ENCODE measurements around the gene CALHM5. TPM values are rescaled to one million over a fixed set of nuclear protein-coding genes. Genes with fewer than 3 reads are reported as not detected.

The CALHM5 gene
- total and polyA plus RNA-seq, 8 donors: 2.3 to 6.7 (median 5.3) TPM

DNA sequence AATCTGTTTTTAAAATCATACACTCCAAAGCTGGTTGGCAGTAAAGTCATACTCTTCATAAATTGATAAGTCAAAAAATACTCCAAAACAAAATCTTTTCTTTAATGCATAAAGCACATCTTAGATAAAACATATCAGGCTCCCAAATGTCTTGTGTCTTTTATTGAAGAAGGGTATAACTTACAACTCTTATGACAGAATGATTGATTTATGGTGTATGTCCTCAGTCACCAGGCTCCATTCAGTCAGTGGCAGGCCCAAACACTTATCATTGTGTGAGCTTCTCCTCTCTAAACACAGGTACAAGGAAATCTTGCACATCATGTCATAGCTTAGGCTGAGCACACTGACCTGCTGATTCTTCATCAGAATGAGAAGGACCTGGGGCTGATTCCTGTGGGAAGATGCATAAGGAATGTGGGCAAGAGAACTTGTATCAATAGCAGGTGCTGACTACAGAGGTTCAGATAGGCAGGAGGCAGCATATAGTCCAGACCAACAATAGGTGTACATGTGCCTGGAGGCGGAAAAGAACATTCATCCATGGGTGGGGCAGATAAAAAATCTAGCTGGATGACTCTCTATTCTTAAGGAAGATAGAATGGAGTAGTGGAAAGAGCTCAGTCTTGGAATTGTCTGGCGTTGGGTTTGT lies 1.9 kb downstream of the CALHM5 start:
- TF ChIP-seq, protein P1, sequence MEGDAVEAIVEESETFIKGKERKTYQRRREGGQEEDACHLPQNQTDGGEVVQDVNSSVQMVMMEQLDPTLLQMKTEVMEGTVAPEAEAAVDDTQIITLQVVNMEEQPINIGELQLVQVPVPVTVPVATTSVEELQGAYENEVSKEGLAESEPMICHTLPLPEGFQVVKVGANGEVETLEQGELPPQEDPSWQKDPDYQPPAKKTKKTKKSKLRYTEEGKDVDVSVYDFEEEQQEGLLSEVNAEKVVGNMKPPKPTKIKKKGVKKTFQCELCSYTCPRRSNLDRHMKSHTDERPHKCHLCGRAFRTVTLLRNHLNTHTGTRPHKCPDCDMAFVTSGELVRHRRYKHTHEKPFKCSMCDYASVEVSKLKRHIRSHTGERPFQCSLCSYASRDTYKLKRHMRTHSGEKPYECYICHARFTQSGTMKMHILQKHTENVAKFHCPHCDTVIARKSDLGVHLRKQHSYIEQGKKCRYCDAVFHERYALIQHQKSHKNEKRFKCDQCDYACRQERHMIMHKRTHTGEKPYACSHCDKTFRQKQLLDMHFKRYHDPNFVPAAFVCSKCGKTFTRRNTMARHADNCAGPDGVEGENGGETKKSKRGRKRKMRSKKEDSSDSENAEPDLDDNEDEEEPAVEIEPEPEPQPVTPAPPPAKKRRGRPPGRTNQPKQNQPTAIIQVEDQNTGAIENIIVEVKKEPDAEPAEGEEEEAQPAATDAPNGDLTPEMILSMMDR (IDR thresholded peaks at IDR 0.05): no peak

DNA sequence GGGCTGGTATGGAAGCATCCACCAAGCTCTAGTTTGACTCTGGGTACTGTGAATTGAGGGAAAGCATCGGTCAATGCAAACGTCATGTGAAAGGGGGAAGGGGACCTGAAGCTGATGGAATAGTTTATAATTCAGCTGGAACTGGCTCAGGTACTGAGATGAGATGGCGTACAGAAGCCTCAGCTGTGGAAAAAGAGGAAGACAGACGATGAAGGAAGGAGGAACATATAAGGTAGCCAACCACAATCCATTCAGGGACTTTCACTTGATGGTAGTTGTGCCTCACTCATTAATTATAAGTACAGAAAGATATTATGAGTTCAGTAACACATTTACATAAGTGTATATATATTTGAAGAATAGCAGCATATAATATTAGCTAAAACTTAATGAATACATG lies 2.7 kb downstream of the CALHM5 start:
- intact Hi-C loops (cut with DNase I): no loop called here
- TF ChIP-seq, protein P1 (IDR thresholded peaks at IDR 0.05): no peak
- no peak for DNase-seq

More for the DNA sequence above, 1.9 kb downstream of the CALHM5 start:
- no peaks in the 10 kb centered on the region for H3K27me3 ChIP-seq
- H3K27ac ChIP-seq: no peak overlapping the region
- intact Hi-C loops (cut with DNase I): no loop called here
- no peaks in the 10 kb centered on the region for H3K36me3 ChIP-seq
- H3K4me1 ChIP-seq: peaks cover 0 to 2% of the 10 kb centered on the region in 2 donors
- H3K4me3 ChIP-seq: peak overlapping the region in 1 of 2 donors; percentile 20
- no peak for ATAC-seq
- peaks cover 0 to 8% of the 10 kb centered on the region in 2 donors for H3K9me3 ChIP-seq
- DNase-seq: no peak

DNA sequence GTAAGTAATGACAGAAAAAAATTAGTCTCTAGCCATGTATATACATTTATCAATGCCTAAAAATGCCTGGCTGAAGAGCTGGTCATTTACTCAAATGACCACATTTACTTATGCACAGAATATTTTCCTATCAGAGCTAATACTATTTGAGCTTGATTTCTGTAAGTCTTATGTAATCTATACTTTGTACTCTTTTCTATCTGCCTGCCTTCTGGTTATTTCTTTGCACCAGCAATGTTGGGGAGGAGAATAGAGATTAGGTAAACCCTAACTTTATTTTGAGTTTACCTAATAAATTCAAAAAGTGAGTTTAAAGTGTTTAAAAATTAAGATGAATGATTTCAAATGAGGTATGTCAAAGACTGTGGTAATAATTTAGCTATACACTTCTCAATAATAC lies 3.7 kb downstream of the CALHM5 start:
- intact Hi-C loops (cut with DNase I): no loop called here
- Histone ChIP-seq H3K4me1 (peaks cover 0 to 2% of the 10 kb centered on the region in 2 donors), H3K4me3 (no peak overlapping the region), H3K27ac (no peak overlapping the region), H3K27me3 (no peaks in the 10 kb centered on the region), H3K9me3 (no peaks in the 10 kb centered on the region), H3K36me3 (no peaks in the 10 kb centered on the region)
- DNase-seq (no peak), ATAC-seq (no peak)
- TF ChIP-seq, protein P1 (IDR thresholded peaks at IDR 0.05): no peak

More for the DNA sequence above, 2.7 kb downstream of the CALHM5 start:
- no peak overlapping the region for H3K27ac ChIP-seq
- no peaks in the 10 kb centered on the region for H3K27me3 ChIP-seq
- H3K9me3 ChIP-seq: peaks cover 0 to 2% of the 10 kb centered on the region in 2 donors
- H3K4me1 ChIP-seq: peaks cover 0 to 2% of the 10 kb centered on the region in 2 donors
- no peak for ATAC-seq
- no peak overlapping the region for H3K4me3 ChIP-seq
- no peaks in the 10 kb centered on the region for H3K36me3 ChIP-seq

DNA sequence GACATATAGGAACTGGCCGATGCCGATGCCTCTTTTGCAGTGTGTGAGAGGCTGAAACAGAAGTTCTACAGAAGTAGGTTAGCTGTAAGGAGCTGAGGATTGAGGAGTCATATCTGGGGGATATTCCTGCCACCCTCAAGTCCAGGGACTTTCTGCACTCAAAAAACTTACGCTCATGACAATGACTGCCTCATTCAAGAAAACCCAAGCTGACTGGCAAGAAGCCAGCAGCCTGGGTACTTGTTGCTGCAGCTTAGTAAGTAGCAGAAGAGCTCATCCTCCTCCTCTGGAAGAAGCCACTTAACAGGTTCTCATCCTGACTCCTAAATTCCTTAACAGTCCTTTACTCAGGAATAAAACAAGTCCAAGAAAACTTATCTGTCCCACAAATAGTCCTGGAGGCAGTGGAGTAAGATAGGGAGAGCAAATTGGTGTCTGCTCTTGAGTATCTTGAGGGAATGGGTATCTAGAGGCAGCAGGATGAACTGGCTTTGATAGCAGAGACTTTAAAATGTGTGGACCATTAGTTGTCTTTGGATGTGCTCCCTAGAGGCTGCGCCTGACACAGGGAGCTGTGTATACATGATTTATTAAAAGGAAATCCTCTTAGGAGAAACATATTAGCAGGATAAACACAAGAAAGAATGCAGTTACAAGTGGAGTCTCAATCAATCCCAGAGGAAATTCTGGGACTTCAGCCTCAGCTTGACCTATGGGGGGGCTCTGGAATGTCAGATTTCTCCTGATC lies 7.4 kb downstream of the CALHM5 start:
- ATAC-seq: no peak
- H3K4me1 ChIP-seq: peaks cover 0 to 2% of the 10 kb centered on the region in 2 donors
- DNase-seq: no peak
- H3K27me3 ChIP-seq: no peaks in the 10 kb centered on the region
- no peak overlapping the region for H3K27ac ChIP-seq
- no peaks in the 10 kb centered on the region for H3K9me3 ChIP-seq
- H3K36me3 ChIP-seq: no peaks in the 10 kb centered on the region
- H3K4me3 ChIP-seq: no peak overlapping the region
- intact Hi-C loops (cut with DNase I): no loop called here
- TF ChIP-seq, protein P1 (IDR thresholded peaks at IDR 0.05): no peak

DNA sequence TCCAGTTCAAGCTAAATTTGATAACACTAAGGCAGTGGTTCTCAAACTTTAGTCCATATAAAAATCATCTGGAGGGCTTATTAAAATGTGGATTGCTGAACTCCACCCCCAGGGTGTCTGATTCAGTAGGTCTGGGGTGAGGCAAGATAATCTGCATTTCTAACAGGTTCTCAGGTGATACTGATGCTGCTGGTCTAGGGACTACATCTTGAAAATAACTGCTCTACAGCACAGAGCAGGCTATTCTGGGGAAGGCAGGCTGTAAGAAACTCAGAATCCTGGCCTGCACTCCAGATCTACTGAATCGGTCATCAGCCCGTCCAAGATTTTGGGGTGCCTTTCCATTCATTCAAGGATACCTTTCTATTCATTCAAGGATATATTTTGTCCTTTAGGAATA lies 11.5 kb downstream of the CALHM5 start:
- H3K27ac ChIP-seq: no peak overlapping the region
- no peaks in the 10 kb centered on the region for H3K4me1 ChIP-seq
- TF ChIP-seq, protein P1 (IDR thresholded peaks at IDR 0.05): no peak
- no peaks in the 10 kb centered on the region for H3K27me3 ChIP-seq
- H3K9me3 ChIP-seq: no peaks in the 10 kb centered on the region
- ATAC-seq: no peak
- DNase-seq: no peak
- no peak overlapping the region for H3K4me3 ChIP-seq
- H3K36me3 ChIP-seq: no peaks in the 10 kb centered on the region
- intact Hi-C loops (cut with DNase I): no loop called here

Measured in left lung (tissue), 10 donors.